ENCODE data around the gene ANO10.

DNA sequence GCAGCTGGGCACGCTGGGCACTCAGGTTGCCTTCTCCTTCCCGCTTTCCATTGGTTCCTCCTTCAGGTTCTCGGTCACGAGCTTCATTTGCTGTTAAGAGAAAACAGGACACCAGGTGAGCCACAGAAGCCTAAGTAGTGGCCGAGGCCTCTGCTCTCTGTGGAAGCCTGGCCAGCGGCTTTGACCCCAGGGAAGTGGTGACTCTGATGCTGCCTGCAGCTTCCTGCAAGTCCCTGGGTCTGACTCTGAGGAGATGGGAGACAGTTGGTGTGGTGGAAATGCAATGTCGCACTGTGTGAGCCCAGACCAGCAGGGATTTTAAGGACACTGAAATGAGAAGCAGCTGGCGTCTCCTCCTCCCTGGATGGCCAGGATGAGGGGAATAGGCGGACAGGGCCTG is 254.9 kb downstream of the ANO10 start:
- TF ChIP-seq POLR2AphosphoS5 (IDR thresholded peaks at IDR 0.05) (no peak), CTCF (IDR thresholded peaks at IDR 0.05 in 8 of 11, conservative IDR thresholded peaks at IDR 0.05 in 3 of 11) (no peak)

Data from spleen (tissue), 7 donors.